Measurements from ENCODE around the gene IFNLR1.

DNA sequence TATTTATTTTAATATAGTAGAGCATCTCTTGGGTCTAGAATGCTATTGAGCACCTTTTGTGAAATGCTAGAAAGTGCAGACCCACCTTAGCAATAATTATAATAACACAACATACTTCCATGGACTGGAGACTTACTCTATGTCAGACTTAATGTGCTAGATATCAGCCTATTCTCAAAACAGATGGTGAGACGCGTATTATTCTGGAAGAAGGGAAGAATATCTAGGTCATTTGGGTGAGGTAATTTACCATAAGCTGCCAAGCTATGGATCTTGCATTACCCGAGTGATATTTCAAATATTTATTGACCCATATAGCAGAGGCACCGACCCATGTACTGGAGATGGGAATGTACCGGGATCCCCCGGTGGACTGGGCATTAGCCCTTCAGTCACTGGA lies 20.6 kb upstream of the IFNLR1 start:
- TF ChIP-seq, protein P1, sequence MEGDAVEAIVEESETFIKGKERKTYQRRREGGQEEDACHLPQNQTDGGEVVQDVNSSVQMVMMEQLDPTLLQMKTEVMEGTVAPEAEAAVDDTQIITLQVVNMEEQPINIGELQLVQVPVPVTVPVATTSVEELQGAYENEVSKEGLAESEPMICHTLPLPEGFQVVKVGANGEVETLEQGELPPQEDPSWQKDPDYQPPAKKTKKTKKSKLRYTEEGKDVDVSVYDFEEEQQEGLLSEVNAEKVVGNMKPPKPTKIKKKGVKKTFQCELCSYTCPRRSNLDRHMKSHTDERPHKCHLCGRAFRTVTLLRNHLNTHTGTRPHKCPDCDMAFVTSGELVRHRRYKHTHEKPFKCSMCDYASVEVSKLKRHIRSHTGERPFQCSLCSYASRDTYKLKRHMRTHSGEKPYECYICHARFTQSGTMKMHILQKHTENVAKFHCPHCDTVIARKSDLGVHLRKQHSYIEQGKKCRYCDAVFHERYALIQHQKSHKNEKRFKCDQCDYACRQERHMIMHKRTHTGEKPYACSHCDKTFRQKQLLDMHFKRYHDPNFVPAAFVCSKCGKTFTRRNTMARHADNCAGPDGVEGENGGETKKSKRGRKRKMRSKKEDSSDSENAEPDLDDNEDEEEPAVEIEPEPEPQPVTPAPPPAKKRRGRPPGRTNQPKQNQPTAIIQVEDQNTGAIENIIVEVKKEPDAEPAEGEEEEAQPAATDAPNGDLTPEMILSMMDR (IDR thresholded peaks at IDR 0.05; ENCODE audit: insufficient read depth, low read length, poor library complexity, severe bottlenecking) = no peak
- TF ChIP-seq EZH2phosphoT487 (conservative IDR thresholded peaks at IDR 0.05; ENCODE audit: low read length) = no peak

Data from SU-DHL-6 (cell line).